AML-193 (cell line): ENCODE data around the gene PCNX2.
"Not testable (repeated sequence)": the region's sequence is repeated elsewhere in the genome, so short reads cannot be mapped to it uniquely, and the experiment has no call there.

ENCODE experiments used
- DNase-seq, 2 experiments: peaks; one replicate each; lab custom pipeline; 2025; lab: John Stamatoyannopoulos, UW

PCNX2 gene

DNA sequence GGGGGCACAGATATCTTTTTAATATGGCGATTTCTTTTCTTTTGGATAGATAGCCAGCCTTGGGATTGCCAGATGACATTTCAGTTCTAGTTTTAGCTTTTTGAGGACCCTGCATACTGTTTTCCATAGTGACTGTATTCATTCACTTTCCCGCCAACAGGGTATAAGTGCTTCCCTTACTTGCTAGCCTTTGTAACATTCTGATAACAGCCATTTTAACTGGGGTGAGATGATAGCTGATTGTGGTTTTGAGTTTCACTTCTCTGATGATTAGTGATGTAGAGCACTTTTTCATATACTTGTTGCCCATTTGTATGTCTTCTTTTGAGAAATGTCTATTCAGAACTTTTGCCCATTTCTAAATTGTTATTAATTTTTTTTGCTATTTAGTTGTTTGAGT lies 193.2 kb downstream of the PCNX2 start:
- DNase-seq: no peak

DNA sequence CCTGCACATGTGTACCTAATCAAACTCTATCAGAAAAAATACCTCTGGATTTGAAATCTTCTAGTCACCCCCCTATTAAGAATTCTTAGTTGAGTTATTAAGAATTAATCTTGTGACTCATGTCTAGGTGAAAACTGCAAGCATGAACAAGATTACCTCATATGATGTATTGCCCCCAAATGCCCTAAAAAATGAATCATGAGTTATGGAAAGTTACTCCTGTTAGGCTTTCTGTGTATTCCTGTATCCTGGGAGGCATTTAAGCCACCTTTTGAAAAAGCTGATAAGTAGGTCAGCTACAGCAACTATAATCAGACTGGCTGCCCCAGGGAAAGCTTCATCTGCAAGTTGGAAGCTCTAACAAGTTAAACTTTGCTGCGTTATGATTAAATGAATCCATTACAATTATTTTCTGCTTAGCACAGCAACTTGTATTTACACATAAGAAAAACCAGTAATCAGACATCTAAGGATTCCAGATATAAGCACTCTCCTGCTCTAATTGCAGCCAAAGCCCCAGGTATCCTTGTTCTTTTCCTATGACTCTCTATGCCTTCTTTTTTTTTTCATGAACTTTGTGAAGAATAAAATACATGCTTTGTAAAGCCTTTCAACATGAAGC lies 197.5 kb downstream of the PCNX2 start:
- DNase-seq: no peak

- DNase-seq: no peak
Measured at GRCh38 chr1:233097546-233097945, 198.0 kb downstream of the PCNX2 start.

DNA sequence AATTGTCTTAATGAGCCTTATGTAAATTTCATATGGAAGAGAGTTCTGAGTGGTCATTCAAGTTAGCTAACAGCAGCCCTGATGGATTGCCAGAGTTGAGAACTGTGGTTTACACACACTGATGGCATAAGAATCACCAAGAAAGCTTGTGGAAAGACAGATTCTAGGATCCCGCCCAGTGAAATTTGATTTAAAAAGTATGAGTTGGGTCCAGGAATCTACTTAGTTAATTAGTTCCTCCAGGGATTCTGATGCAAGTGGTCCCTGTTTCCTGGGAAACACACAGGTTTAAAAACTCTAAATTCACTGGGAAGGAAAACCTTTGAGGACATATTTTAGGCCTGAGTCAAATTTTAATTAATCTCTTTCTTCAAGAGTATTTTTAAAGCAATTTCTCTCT lies 200.8 kb downstream of the PCNX2 start:
- no peak for DNase-seq

DNA sequence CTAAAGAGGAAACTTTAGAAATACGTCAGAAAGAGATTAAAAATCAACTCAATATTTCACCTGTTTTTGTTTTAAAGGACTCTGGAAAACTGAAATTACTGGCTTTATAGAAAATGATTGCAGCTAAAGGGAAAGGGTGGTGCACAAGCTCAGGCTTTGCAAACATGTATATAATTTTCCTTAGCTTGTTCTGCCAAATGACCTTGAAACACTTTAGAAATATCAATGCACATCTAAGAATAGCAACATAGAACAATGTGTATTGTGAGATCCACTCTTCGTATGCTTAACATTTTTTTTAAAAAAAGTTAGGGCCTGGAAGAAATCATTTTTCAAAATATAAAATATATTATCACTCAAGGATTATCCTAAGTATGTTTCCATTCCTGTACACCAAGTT lies 201.3 kb downstream of the PCNX2 start:
- no peak for DNase-seq

DNA sequence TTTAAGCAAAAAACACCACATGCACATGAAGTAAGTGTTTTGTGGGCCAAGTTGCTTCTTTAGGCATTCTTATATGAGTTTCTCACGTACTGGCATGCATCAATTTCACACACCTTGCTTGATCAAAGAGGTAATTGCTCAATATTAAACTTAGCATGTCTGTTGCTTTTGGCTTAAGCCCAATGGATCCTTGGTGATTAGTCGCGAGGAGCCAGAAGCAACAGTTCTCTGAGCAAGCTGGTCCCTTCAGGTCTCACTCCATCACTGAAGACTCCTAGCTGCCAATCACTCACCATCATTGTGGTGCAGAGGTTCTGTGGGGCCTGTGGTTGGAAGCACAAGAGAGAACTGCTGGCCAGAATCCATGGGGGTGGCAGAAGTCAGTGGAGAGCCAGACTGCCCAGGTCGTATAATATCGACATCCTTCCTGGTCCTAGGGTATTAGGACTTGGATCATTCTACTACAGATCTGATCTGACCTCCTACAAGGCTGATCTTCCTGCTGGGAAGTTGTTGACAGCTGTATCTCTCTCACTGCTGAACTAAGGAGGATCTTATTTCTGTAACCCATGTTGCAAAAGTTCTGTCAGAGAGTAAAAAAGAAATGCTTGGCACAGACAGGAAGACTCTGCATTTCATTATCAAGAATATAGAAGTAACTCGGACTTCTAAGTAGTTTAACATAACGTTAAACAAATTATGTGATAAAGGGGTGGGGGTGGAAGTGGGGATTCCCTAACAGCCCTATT lies 204.6 kb downstream of the PCNX2 start:
- no peak for DNase-seq

DNA sequence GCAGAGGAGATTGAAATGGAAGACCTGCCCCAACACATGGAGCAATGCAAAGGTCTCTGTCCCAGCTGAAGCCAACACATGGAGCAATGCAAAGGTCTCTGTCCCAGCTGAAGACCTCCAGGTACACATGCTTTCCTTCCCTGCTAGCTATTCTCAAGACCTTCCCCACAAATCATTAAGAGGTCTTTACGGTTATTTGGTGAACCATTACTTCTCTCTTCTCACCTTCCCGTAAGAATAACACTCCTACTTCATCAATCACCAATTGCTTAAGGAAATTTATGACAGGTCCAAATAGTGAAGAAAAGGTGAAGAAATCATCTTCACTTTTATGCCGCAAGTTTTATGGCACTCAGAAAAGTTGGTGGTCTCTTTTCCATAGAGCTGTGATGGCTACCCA lies 206.3 kb downstream of the PCNX2 start:
- DNase-seq: no peak

- no peak for DNase-seq
Measured at GRCh38 chr1:233088613-233089012, 206.9 kb downstream of the PCNX2 start.

- no peak for DNase-seq
Measured at GRCh38 chr1:233086961-233087881, 208.3 kb downstream of the PCNX2 start.

DNA sequence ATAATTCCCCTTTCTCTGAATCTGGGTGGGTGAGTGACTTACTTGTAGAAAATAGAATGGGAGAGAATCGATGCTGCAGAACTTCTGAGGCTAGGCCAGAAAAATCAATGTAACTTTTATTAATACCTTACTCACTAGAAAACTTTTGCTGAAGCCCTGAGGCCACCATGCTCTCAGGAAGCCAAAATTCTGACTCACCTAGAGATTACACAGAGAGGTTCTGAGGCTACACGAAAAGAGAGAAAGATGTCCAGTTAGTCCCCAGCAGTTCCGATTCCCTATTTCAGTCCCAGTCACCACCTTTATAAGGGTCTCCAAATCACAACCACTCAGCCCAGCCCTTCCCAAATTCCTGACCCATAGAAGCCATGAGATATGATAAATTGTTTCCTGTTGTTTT lies 210.0 kb downstream of the PCNX2 start:
- no peak for DNase-seq

DNA sequence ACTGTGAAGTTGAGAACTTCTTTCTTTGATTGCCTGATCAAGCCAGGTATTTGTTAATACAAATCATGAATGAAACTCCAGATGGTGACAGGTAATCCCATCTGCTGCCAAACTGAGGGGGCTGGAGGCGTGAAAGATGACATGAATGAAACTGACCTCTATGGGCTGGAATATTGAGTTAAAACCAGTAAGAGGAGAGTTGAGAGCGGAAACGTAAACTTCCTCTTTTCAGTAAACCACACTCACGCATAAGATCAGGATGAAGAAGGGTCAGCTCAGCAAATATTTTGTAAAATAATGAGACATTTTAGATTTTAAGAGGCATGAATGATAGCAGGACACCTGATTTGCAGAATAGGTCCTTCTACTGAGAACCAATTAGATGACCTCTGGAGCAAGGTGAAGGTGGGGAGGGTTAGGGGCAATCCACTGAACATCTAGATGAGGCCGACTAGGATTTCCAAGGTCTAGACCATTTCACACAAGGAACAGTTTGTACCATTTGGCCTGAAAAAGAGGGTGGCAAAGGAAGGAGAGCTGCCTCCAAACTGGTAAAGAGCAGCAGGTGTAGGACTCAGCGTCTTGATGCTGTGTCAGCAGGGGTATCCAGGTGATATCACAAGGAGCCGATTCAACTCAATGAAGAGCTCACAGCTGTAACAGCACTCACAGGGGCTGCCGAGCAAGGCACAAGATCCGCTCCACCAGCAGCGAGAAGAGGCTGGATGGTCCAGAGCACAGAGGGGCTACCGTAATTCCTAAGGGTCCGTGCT lies 212.6 kb downstream of the PCNX2 start:
- DNase-seq: peak; percentile 75 to 87

DNA sequence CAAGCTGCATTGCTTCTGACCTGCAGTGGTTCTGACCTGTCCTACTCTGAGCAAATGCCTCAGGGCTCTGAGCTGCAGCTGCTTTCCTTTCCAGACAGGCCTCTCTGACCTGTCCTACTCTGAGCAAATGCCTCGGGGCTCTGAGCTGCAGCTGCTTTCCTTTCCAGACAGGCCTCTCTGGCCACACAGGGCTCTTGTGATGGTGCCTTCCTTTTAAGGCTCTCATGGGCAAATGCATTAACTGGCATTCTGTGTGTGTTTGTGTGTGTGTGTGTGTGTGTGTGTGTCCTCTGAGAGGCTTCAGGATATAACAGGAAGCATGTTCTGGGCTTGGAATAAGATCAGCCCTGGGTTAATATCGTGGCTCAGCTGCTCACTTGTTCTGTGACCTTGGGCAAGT lies 213.8 kb downstream of the PCNX2 start:
- DNase-seq: peak; percentile 27 to 41

GRCh38 chr1:233080827-233081226 lies 214.7 kb downstream of the PCNX2 start:
- not testable (repeated sequence) for DNase-seq

GRCh38 chr1:233080286-233080685 lies 215.2 kb downstream of the PCNX2 start:
- DNase-seq: no peak

GRCh38 chr1:233079574-233079973 lies 216.0 kb downstream of the PCNX2 start:
- no peak for DNase-seq

- DNase-seq: no peak
Measured at GRCh38 chr1:233078396-233078795, 217.1 kb downstream of the PCNX2 start.

DNA sequence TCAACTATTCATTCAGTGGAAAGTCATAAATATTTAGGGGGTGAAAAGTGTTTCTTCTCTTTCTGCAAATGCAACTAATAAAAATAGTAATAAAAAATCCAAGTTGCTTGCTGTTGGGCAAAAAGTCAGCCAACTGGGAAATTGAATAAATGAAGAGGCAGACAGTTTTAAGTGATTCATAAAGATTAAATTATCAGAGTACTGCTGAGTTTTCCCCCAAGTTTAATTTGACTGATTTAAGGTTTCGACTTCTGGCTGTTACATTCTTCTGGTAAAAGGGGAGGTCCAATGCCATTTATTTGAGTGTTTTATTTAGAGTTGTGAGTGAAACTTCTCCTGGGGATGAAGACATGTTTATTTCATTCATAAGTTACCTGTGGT lies 219.6 kb downstream of the PCNX2 start:
- DNase-seq: no peak

DNA sequence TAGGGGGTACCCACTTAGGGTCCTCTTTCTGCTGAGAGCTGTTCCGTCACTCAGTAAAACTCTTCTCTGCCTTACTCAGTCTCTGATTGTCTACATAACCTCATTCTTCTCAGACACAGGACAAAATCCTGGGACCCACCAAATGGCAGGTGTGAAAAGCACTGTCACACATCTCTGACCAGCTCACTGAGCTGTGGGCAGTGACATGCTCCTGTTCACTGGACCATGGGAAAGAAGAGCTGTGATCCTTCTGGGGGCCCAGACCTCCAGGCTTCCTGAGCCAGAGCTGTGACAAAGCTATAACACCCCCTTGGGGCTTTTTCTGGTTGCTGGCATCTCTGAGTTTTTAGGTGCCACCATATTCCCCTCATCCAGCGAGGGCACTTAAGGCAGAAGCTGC lies 229.4 kb downstream of the PCNX2 start:
- no peak for DNase-seq

DNA sequence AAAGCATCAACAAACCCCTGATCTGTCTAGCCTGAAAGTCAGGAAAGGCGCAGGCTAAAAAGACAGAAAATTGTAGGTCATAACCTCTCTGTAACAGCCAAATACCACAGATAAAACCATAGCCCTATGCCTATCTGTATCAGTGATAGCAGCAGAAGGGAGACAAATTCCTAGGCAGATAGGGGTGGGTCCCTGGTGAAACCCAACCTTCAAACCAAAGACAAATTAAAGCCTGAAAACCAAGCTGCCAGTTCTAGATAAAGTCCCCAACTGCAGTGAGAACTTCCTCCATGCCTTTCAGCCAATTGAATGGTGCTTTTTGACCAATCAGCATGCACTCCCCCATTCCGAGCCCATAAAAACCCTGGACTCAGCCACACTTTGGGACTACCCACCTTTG lies 229.8 kb downstream of the PCNX2 start:
- no peak for DNase-seq

GRCh38 chr1:233064988-233065387 lies 230.5 kb downstream of the PCNX2 start:
- no peak for DNase-seq

GRCh38 chr1:233063462-233063861 lies 232.1 kb downstream of the PCNX2 start:
- no peak for DNase-seq

DNA sequence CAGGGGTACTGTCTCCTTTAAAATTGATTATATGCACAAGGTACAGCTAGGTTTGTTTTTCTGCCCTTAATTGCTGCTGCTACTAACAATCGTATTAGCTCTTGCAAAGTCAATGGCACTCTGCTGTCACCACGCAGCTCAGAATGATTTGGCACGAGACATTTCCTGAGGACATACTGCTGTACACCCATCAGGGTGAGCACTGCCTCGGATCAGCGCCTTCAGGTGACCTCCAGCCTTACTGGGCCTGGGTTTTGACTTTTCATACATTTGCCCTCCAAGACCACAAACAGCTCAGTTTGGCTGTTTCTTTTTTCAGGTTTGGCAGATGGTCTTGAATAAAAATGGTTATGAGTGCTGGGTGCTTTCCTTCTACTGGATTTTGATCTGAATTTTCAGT lies 234.3 kb downstream of the PCNX2 start:
- no peak for DNase-seq
